Panc1 (cell line): Measurements from ENCODE around the gene TRPC3.

Experiments
- CTCF ChIP-seq: fragments of 450-650 bp; IDR thresholded peaks from 2 replicates; pipeline ENCODE4 v1.5.1; 2017; ENCODE audit warnings: mild to moderate bottlenecking
- POLR2AphosphoS5 ChIP-seq: IDR thresholded peaks from 2 replicates; pipeline ENCODE4 v1.6.1; 2012; ENCODE audit warnings: mild to moderate bottlenecking, low read depth, low read length, moderate library complexity
- REST ChIP-seq, 2 experiments: IDR thresholded peaks; 2 replicates each; pipeline ENCODE4 v1.6.1; 2011 to 2012; ENCODE audit warnings: low read depth in 2 of 2, control low read depth in 1 of 2, low read length in 1 of 2, mild to moderate bottlenecking in 1 of 2, moderate library complexity in 1 of 2; ENCODE audit not compliant: insufficient read depth in 1 of 2
- SIN3A ChIP-seq: IDR thresholded peaks from 2 replicates; pipeline ENCODE4 v1.6.1; 2012; ENCODE audit warnings: low read depth, mild to moderate bottlenecking, low read length, moderate library complexity, borderline replicate concordance; ENCODE audit not compliant: insufficient read depth

- TF ChIP-seq CTCF, result no peak
- TF ChIP-seq POLR2AphosphoS5, result no peak
- TF ChIP-seq SIN3A, result no peak
- TF ChIP-seq REST (IDR thresholded peaks at IDR 0.05; ENCODE audit: insufficient read depth in 1 of 2, low read depth in 2 of 2, low read length in 1 of 2), result no peak
Observed at GRCh38 chr4:121951521-121952110, at the start of gene TRPC3.
